HG02571 (cell line): ENCODE results near the gene MFSD12.
"Not testable (repeated sequence)": the region's sequence is repeated elsewhere in the genome, so short reads cannot be mapped to it uniquely, and the experiment has no call there.

Experiments used
- ATAC-seq: cut with Tn5 transposase; IDR thresholded peaks from one replicate; pipeline ENCODE4 v1.9.1; 2021; ENCODE audit warnings: mild to moderate bottlenecking, moderate library complexity; ENCODE audit not compliant: unreplicated experiment

MFSD12 gene

GRCh38 chr19:3538965-3539755 lies 18.2 kb downstream of the MFSD12 start, which contains the start of gene TEKTIP1:
Gene TEKTIP1, plus strand, starts transcription at chr19:3539174. Its CDS starts 4 bp downstream, at chr19:3539178.
- ATAC-seq = no peak

GRCh38 chr19:3538258-3538929 lies 19.0 kb downstream of the MFSD12 start:
- ATAC-seq = no peak

GRCh38 chr19:3537438-3538240 lies 19.7 kb downstream of the MFSD12 start:
- no peak for ATAC-seq

- no peak for ATAC-seq
Measured at GRCh38 chr19:3537101-3537437, 20.3 kb downstream of the MFSD12 start.

GRCh38 chr19:3536429-3537100 lies 20.8 kb downstream of the MFSD12 start:
- ATAC-seq = no peak

- ATAC-seq = no peak
Measured at GRCh38 chr19:3535981-3536380, 21.4 kb downstream of the MFSD12 start.

- ATAC-seq = no peak
Measured at GRCh38 chr19:3535563-3535965, 21.8 kb downstream of the MFSD12 start.

- ATAC-seq = no peak
Measured at GRCh38 chr19:3535235-3535535, 22.2 kb downstream of the MFSD12 start.

GRCh38 chr19:3534375-3535234 lies 22.8 kb downstream of the MFSD12 start:
- ATAC-seq = no peak

GRCh38 chr19:3533563-3534216 lies 23.7 kb downstream of the MFSD12 start:
- no peak for ATAC-seq

- no peak for ATAC-seq
Measured at GRCh38 chr19:3533033-3533432, 24.4 kb downstream of the MFSD12 start.

GRCh38 chr19:3532154-3532786 lies 25.1 kb downstream of the MFSD12 start:
- no peak for ATAC-seq

GRCh38 chr19:3531716-3532115 lies 25.7 kb downstream of the MFSD12 start:
- ATAC-seq = no peak

GRCh38 chr19:3530389-3530788 lies 27.0 kb downstream of the MFSD12 start:
- ATAC-seq = no peak

GRCh38 chr19:3529299-3529698 lies 28.1 kb downstream of the MFSD12 start:
- ATAC-seq = not testable (repeated sequence)

- no peak for ATAC-seq
Measured at GRCh38 chr19:3528539-3529211, 28.7 kb downstream of the MFSD12 start.

- no peak for ATAC-seq
Measured at GRCh38 chr19:3528080-3528479, 29.3 kb downstream of the MFSD12 start.

GRCh38 chr19:3527238-3527910 lies 30.0 kb downstream of the MFSD12 start:
- ATAC-seq = no peak
